ENCODE measurements around the gene TTLL6.

DNA sequence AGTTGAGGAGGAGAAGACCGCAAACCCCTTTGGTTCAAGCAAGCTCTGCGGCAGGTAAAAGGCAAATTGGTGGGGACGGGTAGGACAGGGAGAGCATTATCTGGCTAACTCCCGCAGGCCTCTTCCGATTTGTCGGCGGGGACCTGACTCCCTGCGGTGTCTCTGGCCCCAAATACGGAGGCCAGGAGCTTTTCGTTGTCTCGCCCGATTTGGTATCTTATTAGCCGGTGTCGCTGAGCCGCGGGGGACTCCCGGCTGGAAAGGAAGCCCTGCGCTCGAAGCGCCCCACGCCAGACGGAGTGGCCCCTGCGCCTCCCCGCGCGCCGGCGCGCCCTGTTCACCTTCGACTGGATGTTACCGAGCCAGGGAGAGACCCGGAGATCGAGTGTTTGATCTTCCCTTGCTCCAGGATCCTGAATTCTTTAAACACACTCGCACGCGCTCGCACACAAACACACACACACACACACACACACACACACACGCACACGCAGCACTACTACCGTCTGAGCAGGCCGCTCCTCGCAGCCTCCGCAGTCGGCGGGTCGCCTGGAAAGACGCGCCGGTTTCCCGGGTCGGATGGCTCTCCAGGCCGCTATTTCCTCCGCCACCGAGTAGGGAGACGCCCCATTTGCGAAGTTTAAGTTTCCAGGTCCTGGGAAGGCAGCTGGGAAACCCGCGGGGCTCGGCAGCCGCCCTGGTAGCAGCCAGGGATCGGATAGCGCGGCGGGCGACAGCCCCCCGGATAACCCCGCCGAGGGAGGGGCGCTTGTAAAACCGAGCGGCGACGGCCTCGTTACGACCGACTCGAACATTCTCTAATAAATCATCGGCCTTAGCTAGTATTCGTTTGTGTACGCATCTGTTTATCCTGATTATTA, 98.0 kb downstream of the TTLL6 start:
- no peak for TF ChIP-seq POLR2A (IDR thresholded peaks at IDR 0.05)
- TF ChIP-seq, protein P1, sequence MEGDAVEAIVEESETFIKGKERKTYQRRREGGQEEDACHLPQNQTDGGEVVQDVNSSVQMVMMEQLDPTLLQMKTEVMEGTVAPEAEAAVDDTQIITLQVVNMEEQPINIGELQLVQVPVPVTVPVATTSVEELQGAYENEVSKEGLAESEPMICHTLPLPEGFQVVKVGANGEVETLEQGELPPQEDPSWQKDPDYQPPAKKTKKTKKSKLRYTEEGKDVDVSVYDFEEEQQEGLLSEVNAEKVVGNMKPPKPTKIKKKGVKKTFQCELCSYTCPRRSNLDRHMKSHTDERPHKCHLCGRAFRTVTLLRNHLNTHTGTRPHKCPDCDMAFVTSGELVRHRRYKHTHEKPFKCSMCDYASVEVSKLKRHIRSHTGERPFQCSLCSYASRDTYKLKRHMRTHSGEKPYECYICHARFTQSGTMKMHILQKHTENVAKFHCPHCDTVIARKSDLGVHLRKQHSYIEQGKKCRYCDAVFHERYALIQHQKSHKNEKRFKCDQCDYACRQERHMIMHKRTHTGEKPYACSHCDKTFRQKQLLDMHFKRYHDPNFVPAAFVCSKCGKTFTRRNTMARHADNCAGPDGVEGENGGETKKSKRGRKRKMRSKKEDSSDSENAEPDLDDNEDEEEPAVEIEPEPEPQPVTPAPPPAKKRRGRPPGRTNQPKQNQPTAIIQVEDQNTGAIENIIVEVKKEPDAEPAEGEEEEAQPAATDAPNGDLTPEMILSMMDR (IDR thresholded peaks at IDR 0.05) = no peak
